Raji (cell line): ENCODE measurements around the gene RRH.

ENCODE experiments used
- POLR2A ChIP-seq: IDR thresholded peaks from 2 replicates; pipeline ENCODE4 v1.6.1; 2011; ENCODE audit warnings: low read depth, low read length, control low read depth; ENCODE audit not compliant: insufficient read depth

The RRH gene

DNA sequence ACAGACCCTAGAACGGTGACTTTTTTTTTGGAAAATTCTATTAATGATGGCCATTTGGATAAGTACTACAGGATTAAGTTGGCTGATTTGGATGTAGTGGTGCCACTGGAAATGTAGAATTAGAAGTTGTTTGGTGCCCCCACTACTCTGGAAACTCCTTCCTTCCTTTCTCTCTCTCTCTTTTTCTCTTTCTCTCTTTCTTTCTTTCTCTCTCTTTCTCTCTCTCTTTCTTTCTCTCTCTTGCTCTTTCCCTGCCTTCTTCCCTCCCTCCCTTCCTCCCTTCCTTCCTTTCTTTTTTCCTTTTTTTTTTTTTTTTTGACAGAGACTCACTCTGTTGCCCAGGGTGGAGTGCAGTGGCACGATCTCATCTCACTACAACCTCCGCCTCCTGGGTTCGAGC is 9.5 kb upstream of the RRH start:
- TF ChIP-seq POLR2A, result no peak

DNA sequence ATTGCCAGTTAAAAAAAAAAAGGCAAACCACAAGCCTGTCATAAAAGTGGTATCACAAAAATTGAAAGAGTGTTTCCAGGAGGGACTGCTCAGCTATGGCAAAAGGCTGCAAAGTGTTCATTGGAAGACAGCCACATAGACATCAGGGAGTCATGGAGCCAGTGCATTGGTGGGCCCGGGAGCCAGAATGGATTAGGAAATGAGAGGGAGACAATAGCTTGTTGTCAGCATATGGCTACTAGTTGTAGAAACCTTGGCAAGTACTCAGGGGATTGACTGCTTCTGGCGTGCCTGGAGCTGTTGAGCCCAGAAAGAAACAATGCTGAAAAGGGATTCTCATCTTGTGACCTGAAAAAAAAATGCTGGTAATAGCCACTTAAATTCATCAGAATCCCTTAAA is 7.2 kb upstream of the RRH start:
- no peak for TF ChIP-seq POLR2A

- TF ChIP-seq POLR2A, result no peak
Measured at GRCh38 chr4:109821185-109821584, 6.6 kb upstream of the RRH start.

DNA sequence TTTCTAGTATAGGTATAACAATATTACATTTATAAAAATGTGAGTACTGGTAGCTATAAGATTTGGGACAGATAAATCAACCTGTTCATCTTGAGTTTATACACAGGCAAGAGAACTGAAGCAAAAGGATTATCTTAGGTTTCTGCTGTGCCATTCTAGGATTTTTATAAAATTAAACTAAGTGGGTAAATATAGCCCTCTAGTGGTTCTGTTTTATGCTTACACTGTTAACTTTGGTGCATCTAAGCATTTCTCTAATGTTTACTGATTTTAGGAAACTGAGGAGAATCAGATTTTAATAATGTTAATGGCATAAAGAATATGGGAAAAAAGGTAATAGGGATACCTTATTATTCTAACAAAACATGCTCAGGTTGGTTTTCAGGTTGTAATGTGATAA is 1.1 kb upstream of the RRH start:
- no peak for TF ChIP-seq POLR2A

GRCh38 chr4:109833756-109834155 is 6.0 kb downstream of the RRH start:
- no peak for TF ChIP-seq POLR2A

GRCh38 chr4:109836985-109837384 is 9.2 kb downstream of the RRH start:
- TF ChIP-seq POLR2A, result no peak

DNA sequence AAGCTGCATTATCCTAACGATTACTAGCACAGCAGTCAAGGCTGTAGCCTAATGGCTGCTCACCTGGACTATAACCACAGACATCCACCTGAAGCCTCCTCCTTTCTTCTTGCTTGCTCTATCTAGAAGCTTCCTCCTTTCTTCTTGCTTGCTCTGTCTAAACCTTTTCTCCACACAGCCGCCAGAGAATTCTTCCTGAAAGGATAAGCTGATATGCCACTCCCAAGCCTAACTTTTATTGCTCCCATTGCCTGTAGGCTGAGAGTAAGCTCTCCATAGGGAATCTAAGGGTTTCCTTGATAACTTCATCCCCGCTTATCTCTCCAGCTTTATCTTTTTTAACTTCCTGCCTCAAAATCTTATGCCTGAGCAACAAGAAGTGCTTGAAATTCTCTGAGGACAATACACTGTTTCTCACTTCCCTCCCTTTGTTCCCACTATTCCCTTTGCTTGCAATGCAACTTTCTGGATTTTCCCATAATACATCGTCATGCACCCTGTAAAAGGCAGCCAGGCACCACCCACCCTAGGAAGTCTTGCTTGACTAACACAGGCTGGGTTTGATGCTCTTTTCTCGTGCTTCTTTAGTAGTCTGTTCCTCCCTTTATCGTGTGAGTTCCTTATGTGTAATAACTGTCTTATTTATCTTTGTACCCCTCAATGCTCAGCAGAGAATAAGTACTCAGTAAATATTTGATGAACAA is 18.8 kb downstream of the RRH start:
- no peak for TF ChIP-seq POLR2A

GRCh38 chr4:109847896-109848442 is 20.2 kb downstream of the RRH start, which contains the start of gene LRIT3:
Gene LRIT3, plus strand, starts transcription at chr4:109848107. Its CDS starts 95 bp downstream, at chr4:109848202.
- TF ChIP-seq POLR2A, result no peak

DNA sequence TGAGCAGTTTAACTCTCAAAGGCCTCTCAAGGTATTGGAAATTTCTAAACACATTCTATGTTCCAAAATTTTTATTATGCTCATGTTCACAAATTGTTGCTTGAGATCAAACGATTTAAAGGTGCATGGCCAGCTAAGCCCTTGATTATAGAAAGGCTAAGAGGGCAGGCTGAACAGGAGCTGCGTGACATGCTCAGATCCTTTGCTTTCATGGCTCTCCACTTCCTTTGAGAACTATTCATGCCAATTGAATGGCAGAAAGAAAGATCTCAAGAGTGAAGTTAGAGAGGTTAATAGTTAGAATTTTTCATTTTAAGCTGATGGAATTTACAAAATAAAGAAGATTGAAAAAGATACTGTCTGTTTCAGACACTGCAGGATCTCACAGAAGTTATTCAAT is 20.7 kb downstream of the RRH start:
- TF ChIP-seq POLR2A, result no peak

GRCh38 chr4:109850601-109851000 is 22.8 kb downstream of the RRH start:
- no peak for TF ChIP-seq POLR2A

DNA sequence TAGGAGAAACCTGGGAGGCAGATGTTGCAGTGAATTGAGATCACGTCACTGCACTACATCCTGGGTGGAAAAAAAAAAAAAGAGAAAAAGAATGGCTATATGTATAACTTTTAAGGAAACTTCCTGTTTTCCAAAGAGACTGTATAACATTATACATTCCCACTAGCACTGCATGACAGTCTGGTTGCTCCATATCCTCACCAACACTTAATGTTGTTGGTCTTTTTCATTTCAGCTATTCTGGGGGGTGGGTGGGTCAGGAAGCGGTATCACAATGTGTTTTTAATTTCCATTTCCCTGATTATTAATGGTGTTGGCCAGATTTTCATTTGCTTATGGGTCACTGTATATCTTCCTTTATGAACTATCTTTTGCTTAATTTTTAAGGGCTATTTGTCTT is 33.5 kb downstream of the RRH start:
- no peak for TF ChIP-seq POLR2A

- no peak for TF ChIP-seq POLR2A
Measured at GRCh38 chr4:109861916-109862511, 34.2 kb downstream of the RRH start.

GRCh38 chr4:109864134-109864533 is 36.4 kb downstream of the RRH start:
- TF ChIP-seq POLR2A, result no peak

DNA sequence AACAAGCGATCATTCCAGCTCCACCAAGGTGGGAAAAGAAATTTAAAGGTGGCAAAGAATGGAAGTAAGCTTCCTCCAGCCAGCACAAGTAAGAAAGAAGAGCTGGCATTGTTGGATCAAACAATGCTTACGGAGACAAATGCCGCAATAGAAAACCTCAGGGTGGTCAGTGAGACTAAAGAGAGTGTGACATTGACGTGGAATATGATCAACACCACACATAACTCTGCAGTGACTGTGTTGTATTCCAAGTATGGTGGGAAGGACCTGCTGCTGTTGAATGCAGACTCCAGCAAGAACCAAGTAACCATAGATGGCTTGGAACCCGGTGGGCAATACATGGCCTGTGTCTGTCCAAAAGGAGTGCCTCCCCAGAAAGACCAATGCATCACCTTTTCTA is 42.3 kb downstream of the RRH start:
- TF ChIP-seq POLR2A, result no peak

GRCh38 chr4:109872065-109872464 is 44.3 kb downstream of the RRH start:
- no peak for TF ChIP-seq POLR2A

GRCh38 chr4:109872950-109873656 is 45.3 kb downstream of the RRH start:
- TF ChIP-seq POLR2A, result no peak
